Muscle of leg (tissue), 11 donors: ENCODE data around the gene ARL3. TPM values are rescaled to one million over a fixed set of nuclear protein-coding genes. Genes with fewer than 3 reads are reported as not detected.
"Not testable (repeated sequence)": the region's sequence is repeated elsewhere in the genome, so short reads cannot be mapped to it uniquely, and the experiment has no call there.

Source experiments
- DNase-seq: peaks from one replicate; pipeline ENCODE4 v3.0.0; 2013
- H3K27ac ChIP-seq: one replicate; pipeline ENCODE4 v1.5.1; 2013; ENCODE audit warnings: mild to moderate bottlenecking, low read length, control low read depth
- H3K27me3 ChIP-seq: one replicate; pipeline ENCODE4 v1.6.1; 2013; ENCODE audit warnings: low read length; ENCODE audit not compliant: control insufficient read depth, insufficient read depth
- H3K36me3 ChIP-seq: one replicate; pipeline ENCODE4 v1.6.1; 2013; ENCODE audit warnings: low read length; ENCODE audit not compliant: control insufficient read depth, insufficient read depth
- H3K4me1 ChIP-seq: one replicate; pipeline ENCODE4 v1.6.1; 2013; ENCODE audit warnings: low read length; ENCODE audit not compliant: control insufficient read depth, insufficient read depth
- H3K4me3 ChIP-seq: one replicate; pipeline ENCODE4 v1.5.1; 2013; ENCODE audit warnings: low read length, control low read depth
- H3K9me3 ChIP-seq: replicated peaks from 2 replicates; pipeline ENCODE4 v1.6.1; 2013; ENCODE audit warnings: low read depth, low read length; ENCODE audit not compliant: control insufficient read depth
- WGBS: methylation state at CpG from one replicate; pipeline ENCODE4 v1.1.5; 2013; ENCODE audit warnings: missing lambda C conversion rate; ENCODE audit not compliant: insufficient coverage; 5-methylcytosine and 5-hydroxymethylcytosine counted together
- polyA plus RNA-seq, 8 donors: library from polyadenylated mRNA; unstranded; fragments of 120-200 nt; gene quantifications; one replicate each; pipeline versions ENCODE4 v1.2.1 to v1.2.3, GENCODE V29; 2013; ENCODE audit warnings: inconsistent platforms in 1 of 8, low replicate concordance in 1 of 8; ENCODE audit not compliant: insufficient read length in 8 of 8, insufficient read depth in 1 of 8
- total RNA-seq: library from RNA; stranded (reverse); fragments of 120-200 nt; gene quantifications from one replicate; pipeline ENCODE4 v1.2.4, GENCODE V29; 2013

ARL3 gene
- total and polyA plus RNA-seq, 9 donors, result 7.6 to 15.8 (median 13.8) TPM

- peaks cover 86% of the 10 kb centered on the region for H3K4me1 ChIP-seq
- peak; percentile 35 for DNase-seq
- H3K9me3 ChIP-seq, result no peaks in the 10 kb centered on the region
- no peaks in the 10 kb centered on the region for H3K27me3 ChIP-seq
- H3K36me3 ChIP-seq, result no peaks in the 10 kb centered on the region
- H3K27ac ChIP-seq, result peak overlapping the region; percentile 78
- H3K4me3 ChIP-seq, result no peak overlapping the region
- WGBS, result 38% methylated on average over 1 of the region's 2 CpGs
These were observed 39.6 kb downstream of the ARL3 start for GRCh38 chr10:102674566-102674965.

DNA sequence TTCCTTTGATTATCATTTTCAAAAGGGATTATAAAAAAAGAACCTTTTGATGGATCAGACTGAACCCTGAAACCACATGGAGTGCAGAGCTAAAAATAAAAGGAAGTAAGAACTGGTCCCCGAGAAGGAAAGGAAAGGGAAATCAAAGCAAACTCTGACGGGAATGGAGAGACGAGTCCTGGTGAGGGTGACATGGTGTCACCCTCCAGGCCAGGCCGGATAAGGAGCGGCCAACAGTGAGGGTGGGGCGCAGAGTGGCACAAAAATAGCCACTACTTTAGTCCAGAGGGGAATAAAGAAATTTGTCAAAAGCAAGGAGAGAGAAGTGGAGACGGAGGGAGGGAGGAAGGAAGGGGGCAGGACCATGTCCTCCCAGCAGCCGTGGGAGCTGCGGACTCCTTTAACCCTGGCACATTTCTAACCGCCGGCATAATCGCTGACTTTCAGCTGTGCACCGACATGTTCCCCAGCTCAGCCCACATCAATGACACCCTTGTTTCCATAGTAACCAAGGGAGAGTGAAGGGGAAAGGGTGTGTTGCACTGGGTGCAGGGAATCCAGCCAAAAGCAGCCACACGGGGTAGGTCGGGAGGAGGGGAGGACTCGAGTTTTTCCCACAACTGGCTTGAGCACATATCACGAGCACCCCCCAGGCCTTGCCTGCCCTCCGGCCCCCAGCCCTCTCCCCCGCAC, 40.2 kb downstream of the ARL3 start:
- Histone ChIP-seq H3K9me3 (no peaks in the 10 kb centered on the region), H3K36me3 (no peaks in the 10 kb centered on the region), H3K27me3 (no peaks in the 10 kb centered on the region), H3K4me1 (peaks cover 86% of the 10 kb centered on the region), H3K27ac (peak overlapping the region; percentile 78), H3K4me3 (peak overlapping the region; percentile 9)
- 18% methylated on average over 5 of the region's 19 CpGs for WGBS
- DNase-seq, result peak; percentile 83

DNA sequence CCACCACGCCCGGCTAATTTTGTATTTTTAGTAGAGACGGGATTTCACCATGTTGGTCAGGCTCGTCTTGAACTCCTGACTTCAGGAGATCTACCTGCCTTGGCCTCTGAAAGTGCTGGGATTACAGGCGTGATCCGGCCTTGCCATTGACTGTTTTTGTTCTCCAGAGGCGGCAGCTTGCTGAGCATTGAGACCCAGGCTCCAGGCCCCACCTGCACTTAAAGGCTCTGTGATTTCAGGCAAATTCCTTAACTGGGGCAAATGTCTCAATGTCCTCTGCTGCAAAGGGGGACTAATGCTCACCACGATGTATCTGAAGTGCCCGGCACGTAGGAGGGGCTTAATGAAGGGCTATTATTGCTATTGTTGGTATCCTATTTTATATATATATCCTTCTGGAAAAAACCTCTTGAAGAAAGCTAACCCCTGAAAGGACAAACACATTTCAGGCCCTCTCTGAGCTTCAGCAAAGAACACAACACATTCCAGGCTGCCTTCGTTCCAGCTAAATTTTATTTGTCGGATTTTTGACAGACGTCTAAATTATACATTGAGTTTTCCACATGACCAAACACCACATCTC, 40.9 kb downstream of the ARL3 start:
- no peaks in the 10 kb centered on the region for H3K27me3 ChIP-seq
- H3K4me3 ChIP-seq, result no peak overlapping the region
- no peaks in the 10 kb centered on the region for H3K9me3 ChIP-seq
- peaks cover 86% of the 10 kb centered on the region for H3K4me1 ChIP-seq
- DNase-seq, result no peak
- 86% methylated on average over 5 of the region's 13 CpGs for WGBS
- no peaks in the 10 kb centered on the region for H3K36me3 ChIP-seq
- peak overlapping the region; percentile 78 for H3K27ac ChIP-seq

GRCh38 chr10:102670871-102671434, 43.2 kb downstream of the ARL3 start:
- 74% methylated on average over 3 of the region's 6 CpGs for WGBS
- H3K27me3 ChIP-seq, result no peaks in the 10 kb centered on the region
- H3K9me3 ChIP-seq, result no peaks in the 10 kb centered on the region
- DNase-seq, result no peak
- H3K36me3 ChIP-seq, result no peaks in the 10 kb centered on the region
- no peak overlapping the region for H3K4me3 ChIP-seq
- H3K4me1 ChIP-seq, result peaks cover 78% of the 10 kb centered on the region
- no peak overlapping the region for H3K27ac ChIP-seq

GRCh38 chr10:102670065-102670670, 44.0 kb downstream of the ARL3 start:
- no peak overlapping the region for H3K4me3 ChIP-seq
- WGBS, result 77% methylated on average over 7 of the region's 9 CpGs
- H3K36me3 ChIP-seq, result no peaks in the 10 kb centered on the region
- H3K9me3 ChIP-seq, result no peaks in the 10 kb centered on the region
- peak overlapping the region; percentile 91 for H3K27ac ChIP-seq
- H3K4me1 ChIP-seq, result peaks cover 74% of the 10 kb centered on the region
- no peaks in the 10 kb centered on the region for H3K27me3 ChIP-seq
- DNase-seq, result no peak

- Histone ChIP-seq H3K27me3 (no peaks in the 10 kb centered on the region), H3K27ac (peak overlapping the region; percentile 91), H3K4me3 (no peak overlapping the region), H3K9me3 (no peaks in the 10 kb centered on the region), H3K4me1 (peaks cover 67% of the 10 kb centered on the region), H3K36me3 (no peaks in the 10 kb centered on the region)
- WGBS, result 74% methylated on average over 5 of the region's 7 CpGs
- peak; percentile 71 for DNase-seq
These were observed 44.8 kb downstream of the ARL3 start for GRCh38 chr10:102669206-102670064.

GRCh38 chr10:102668326-102669107, 45.7 kb downstream of the ARL3 start:
- 60% methylated on average over 1 of the region's 10 CpGs for WGBS
- peak; percentile 81 for DNase-seq
- H3K27me3 ChIP-seq, result no peaks in the 10 kb centered on the region
- H3K9me3 ChIP-seq, result no peaks in the 10 kb centered on the region
- H3K4me3 ChIP-seq, result no peak overlapping the region
- peak overlapping the region; percentile 91 for H3K27ac ChIP-seq
- peaks cover 57% of the 10 kb centered on the region for H3K4me1 ChIP-seq
- no peaks in the 10 kb centered on the region for H3K36me3 ChIP-seq

DNA sequence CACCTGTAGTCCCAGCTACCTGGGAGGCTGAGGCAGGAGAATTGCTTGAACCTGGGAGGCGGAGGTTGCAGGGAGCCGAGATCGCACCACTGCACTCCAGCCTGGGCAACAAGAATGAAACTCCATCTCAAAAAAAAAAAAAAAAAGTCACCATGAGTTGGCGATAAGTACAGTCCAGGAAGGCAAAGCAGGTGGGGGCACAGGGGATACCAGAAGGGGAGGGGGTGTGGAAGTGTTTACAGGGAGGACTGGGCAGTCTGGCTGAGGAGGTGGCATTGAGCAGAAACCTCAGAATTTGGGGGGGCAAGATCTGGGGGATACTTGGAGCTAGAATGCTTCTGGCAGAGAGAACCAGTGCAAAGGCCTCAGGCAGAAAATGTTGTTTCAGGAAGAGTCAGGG, 46.8 kb downstream of the ARL3 start:
- H3K9me3 ChIP-seq, H3K36me3 ChIP-seq, H3K27me3 ChIP-seq, DNase-seq, H3K4me3 ChIP-seq: not testable (repeated sequence)
- 71% methylated on average over 1 of the region's 4 CpGs for WGBS
- Histone ChIP-seq H3K4me1 (peaks cover 49% of the 10 kb centered on the region), H3K27ac (peak overlapping the region; percentile 91)

DNA sequence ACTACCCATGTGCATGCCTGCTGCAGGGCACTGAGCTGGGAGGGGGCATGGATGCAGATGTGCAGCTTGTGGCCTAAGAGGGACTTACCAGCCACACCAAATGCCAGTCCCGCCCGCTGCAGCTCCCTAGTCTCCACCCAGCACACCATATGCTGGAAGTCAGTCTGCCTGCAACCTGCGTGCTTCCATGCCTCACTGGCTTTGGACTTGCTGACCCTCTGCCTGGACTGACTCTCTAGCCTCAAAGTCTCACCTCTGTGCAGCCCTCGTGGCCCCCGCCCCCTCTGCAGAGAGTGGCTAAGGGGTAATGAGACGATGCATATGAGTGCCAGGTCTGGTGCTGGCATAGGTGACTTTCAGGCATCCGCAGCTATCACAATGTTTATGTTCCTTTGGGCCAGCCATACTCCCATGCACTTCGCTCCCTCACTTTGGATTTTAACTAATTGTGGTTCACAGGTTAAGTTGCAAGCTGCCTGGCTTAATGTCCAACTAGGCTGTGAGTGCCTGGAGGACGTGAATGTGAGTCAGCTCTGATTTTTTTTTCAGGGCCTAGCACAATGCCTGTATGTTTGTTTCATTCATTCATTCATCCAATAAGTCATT, 48.2 kb downstream of the ARL3 start:
- H3K4me3 ChIP-seq, result no peak overlapping the region
- no peak overlapping the region for H3K27ac ChIP-seq
- no peaks in the 10 kb centered on the region for H3K9me3 ChIP-seq
- no peaks in the 10 kb centered on the region for H3K36me3 ChIP-seq
- peaks cover 55% of the 10 kb centered on the region for H3K4me1 ChIP-seq
- no peak for DNase-seq
- H3K27me3 ChIP-seq, result no peaks in the 10 kb centered on the region
- WGBS, result 66% methylated on average over 7 of the region's 9 CpGs
